DND-41 (cell line): ENCODE results near the gene DDX4.

Source experiments
- ATAC-seq: fragments of 200-7000 bp; cut with Tn5 transposase; 3 replicates; pipeline ENCODE4 v1.9.1; 2021; ENCODE audit warnings: low read depth; ENCODE audit not compliant: insufficient read depth
- DNase-seq: peaks from one replicate; pipeline ENCODE4 v3.0.0-alpha.2; 2020
- H2AFZ ChIP-seq: 2 replicates; pipeline ENCODE4 v1.6.0; 2012; ENCODE audit warnings: low read depth, low read length
- H3K27ac ChIP-seq: 2 replicates; pipeline ENCODE4 v1.5.1; 2012; ENCODE audit warnings: low read length, inconsistent platforms
- H3K27me3 ChIP-seq: fragments of 200-600 bp; sonication (generic); 2 replicates; pipeline ENCODE4 v1.6.0; 2012; ENCODE audit warnings: low read length, mild to moderate bottlenecking, inconsistent platforms; ENCODE audit not compliant: insufficient read depth, poor library complexity
- H3K36me3 ChIP-seq: 2 replicates; pipeline ENCODE4 v1.5.1; 2012; ENCODE audit warnings: low read length, inconsistent platforms; ENCODE audit not compliant: insufficient read depth
- H3K4me1 ChIP-seq: 2 replicates; pipeline ENCODE4 v1.5.1; 2012; ENCODE audit warnings: mild to moderate bottlenecking, low read length; ENCODE audit not compliant: insufficient read depth
- H3K4me2 ChIP-seq: 2 replicates; pipeline ENCODE4 v1.6.0; 2012; ENCODE audit warnings: mild to moderate bottlenecking, moderate library complexity, low read length, inconsistent platforms; ENCODE audit not compliant: insufficient read depth
- H3K4me3 ChIP-seq, 2 experiments: fragments of 200-600 bp in 1 of 2; shearing (Covaris generic) in 1 of 2; 2 replicates each; pipeline ENCODE4 v1.5.1; 2012 to 2016; ENCODE audit warnings: inconsistent platforms in 2 of 2, low read length in 2 of 2, mild to moderate bottlenecking in 2 of 2, low read depth in 1 of 2, moderate library complexity in 1 of 2
- H3K79me2 ChIP-seq: 2 replicates; pipeline ENCODE4 v1.6.0; 2012; ENCODE audit warnings: low read length, inconsistent platforms; ENCODE audit not compliant: insufficient read depth
- H3K9ac ChIP-seq: 2 replicates; pipeline ENCODE4 v1.6.0; 2012; ENCODE audit warnings: low read depth, mild to moderate bottlenecking, inconsistent platforms, low read length, moderate library complexity
- H3K9me3 ChIP-seq: 2 replicates; pipeline ENCODE4 v1.5.1; 2012; ENCODE audit warnings: low read length, moderate library complexity, mild to moderate bottlenecking, inconsistent platforms; ENCODE audit not compliant: insufficient read depth, severe bottlenecking
- H4K20me1 ChIP-seq: 2 replicates; pipeline ENCODE4 v1.6.0; 2012; ENCODE audit warnings: low read length; ENCODE audit not compliant: insufficient read depth
- EZH2 ChIP-seq: IDR thresholded peaks from 3 replicates; pipeline ENCODE4 v1.6.1; 2012; ENCODE audit warnings: borderline replicate concordance, low read depth, mild to moderate bottlenecking, moderate library complexity, low read length, inconsistent platforms; ENCODE audit not compliant: severe bottlenecking
- TF ChIP-seq, protein P1 (sequence below): IDR thresholded peaks from 2 replicates; pipeline ENCODE4 v1.5.1; 2012; ENCODE audit warnings: borderline replicate concordance, low read length, moderate library complexity, mild to moderate bottlenecking; ENCODE audit not compliant: poor library complexity, severe bottlenecking; ENCODE audit errors: extremely low read depth

The DDX4 gene

DNA sequence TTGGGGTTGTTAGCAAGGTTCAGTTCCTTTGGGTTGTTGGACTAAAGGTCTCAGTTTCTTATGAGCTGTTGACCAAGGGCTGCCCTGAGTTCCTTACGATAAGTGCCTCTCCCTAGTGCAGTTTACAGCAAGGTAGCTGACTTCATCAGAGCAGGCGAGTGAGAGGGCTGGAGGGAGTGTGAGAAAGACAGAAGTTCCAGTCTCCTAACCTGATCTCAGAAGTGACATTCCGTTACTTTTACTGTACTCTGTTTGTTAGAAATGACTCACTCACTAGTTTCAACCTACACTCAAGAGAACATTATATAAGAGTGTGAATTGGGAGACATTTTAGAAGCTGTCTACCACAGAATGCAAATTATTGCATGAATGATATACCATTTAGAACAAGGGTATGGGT, 92.1 kb downstream of the DDX4 start:
- Histone ChIP-seq H3K9ac (no peak overlapping the region), H3K4me2 (no peak overlapping the region), H2AFZ (no peak overlapping the region), H3K79me2 (no peaks in the 10 kb centered on the region), H3K9me3 (no peaks in the 10 kb centered on the region), H3K4me3 (no peak overlapping the region), H4K20me1 (no peaks in the 10 kb centered on the region), H3K4me1 (no peaks in the 10 kb centered on the region), H3K27me3 (no peaks in the 10 kb centered on the region), H3K36me3 (no peaks in the 10 kb centered on the region), H3K27ac (no peak overlapping the region)
- no peak for TF ChIP-seq EZH2
- TF ChIP-seq, protein P1, sequence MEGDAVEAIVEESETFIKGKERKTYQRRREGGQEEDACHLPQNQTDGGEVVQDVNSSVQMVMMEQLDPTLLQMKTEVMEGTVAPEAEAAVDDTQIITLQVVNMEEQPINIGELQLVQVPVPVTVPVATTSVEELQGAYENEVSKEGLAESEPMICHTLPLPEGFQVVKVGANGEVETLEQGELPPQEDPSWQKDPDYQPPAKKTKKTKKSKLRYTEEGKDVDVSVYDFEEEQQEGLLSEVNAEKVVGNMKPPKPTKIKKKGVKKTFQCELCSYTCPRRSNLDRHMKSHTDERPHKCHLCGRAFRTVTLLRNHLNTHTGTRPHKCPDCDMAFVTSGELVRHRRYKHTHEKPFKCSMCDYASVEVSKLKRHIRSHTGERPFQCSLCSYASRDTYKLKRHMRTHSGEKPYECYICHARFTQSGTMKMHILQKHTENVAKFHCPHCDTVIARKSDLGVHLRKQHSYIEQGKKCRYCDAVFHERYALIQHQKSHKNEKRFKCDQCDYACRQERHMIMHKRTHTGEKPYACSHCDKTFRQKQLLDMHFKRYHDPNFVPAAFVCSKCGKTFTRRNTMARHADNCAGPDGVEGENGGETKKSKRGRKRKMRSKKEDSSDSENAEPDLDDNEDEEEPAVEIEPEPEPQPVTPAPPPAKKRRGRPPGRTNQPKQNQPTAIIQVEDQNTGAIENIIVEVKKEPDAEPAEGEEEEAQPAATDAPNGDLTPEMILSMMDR: no peak
- ATAC-seq (no peak), DNase-seq (no peak)

DNA sequence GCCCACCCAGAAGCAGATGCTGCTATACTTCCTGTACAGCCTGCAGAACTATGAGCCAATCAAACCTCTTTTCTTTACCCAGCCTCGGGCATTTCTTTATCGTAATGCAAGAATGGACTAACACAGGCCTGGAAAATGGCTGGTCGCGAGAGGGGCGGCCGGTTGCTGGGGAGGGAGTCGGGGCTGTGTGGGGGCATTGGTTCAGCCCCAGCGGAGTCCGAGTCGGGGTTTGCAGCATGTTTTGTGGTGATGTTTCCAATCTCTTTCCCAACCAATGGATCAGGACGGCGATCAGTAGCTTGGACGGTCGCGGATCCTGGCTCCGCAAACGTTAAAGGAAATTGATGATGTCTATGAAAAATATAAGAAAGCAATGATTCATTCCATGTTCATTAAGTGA, 94.6 kb downstream of the DDX4 start:
- Histone ChIP-seq H3K4me1 (no peaks in the 10 kb centered on the region), H4K20me1 (no peaks in the 10 kb centered on the region), H3K9me3 (no peaks in the 10 kb centered on the region), H3K79me2 (no peaks in the 10 kb centered on the region), H3K36me3 (no peaks in the 10 kb centered on the region), H3K4me3 (no peak overlapping the region), H3K4me2 (no peak overlapping the region), H3K27me3 (no peaks in the 10 kb centered on the region), H3K27ac (no peak overlapping the region), H3K9ac (no peak overlapping the region), H2AFZ (no peak overlapping the region)
- DNase-seq (no peak), ATAC-seq (no peak)
- TF ChIP-seq, protein P1: no peak
- TF ChIP-seq EZH2: no peak

DNA sequence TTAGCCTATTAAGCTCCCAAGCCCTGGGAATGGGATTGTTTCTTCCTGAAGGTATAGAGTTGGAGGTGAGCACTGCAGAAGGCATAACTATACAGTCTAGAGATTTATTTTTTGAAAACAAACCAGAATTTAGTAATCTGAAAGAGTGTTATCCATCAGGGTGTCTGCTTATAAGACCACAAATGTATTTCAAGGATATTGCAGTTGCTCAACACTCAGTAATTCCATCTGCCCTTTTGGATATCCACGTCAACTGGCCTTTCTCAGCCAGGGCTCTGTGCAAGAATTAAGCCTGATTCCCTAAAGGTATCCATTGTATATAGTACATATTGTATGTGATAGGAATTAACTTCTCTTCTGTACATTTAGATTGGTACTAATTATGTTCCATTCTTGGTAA, 98.3 kb downstream of the DDX4 start:
- H3K4me1 ChIP-seq: no peaks in the 10 kb centered on the region
- no peak for DNase-seq
- H3K9me3 ChIP-seq: no peaks in the 10 kb centered on the region
- no peak overlapping the region for H3K4me2 ChIP-seq
- H2AFZ ChIP-seq: no peak overlapping the region
- no peak overlapping the region for H3K9ac ChIP-seq
- H3K36me3 ChIP-seq: no peaks in the 10 kb centered on the region
- H3K27me3 ChIP-seq: no peaks in the 10 kb centered on the region
- ATAC-seq: no peak
- H4K20me1 ChIP-seq: no peaks in the 10 kb centered on the region
- TF ChIP-seq, protein P1: no peak
- no peak for TF ChIP-seq EZH2
- H3K4me3 ChIP-seq: no peak overlapping the region
- no peak overlapping the region for H3K27ac ChIP-seq
- H3K79me2 ChIP-seq: no peaks in the 10 kb centered on the region

DNA sequence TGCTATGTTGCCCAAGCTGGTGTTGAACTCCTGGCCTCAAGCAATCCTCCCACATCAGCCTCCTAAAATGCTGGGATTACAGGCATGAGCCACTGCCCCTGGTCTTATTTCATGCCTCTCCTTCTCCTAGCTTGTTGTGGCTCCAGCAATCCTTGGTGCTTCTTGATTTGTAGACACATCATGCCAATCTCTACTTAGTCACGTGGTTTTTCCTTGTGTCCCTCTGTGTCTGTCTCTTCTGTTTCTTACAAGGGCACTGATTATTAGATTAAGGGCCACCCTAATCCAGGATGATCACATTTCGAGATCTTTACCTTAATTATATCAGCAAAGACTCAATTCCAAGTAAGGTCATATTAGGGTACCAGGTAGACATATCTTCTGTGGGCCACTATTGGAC, 104.1 kb downstream of the DDX4 start:
- Histone ChIP-seq H3K4me1 (no peaks in the 10 kb centered on the region), H3K27me3 (no peaks in the 10 kb centered on the region), H3K27ac (no peak overlapping the region), H2AFZ (no peak overlapping the region), H4K20me1 (no peaks in the 10 kb centered on the region), H3K9me3 (no peaks in the 10 kb centered on the region), H3K4me3 (no peak overlapping the region), H3K36me3 (no peaks in the 10 kb centered on the region), H3K4me2 (no peak overlapping the region), H3K79me2 (no peaks in the 10 kb centered on the region), H3K9ac (no peak overlapping the region)
- no peak for ATAC-seq
- no peak for DNase-seq
- TF ChIP-seq EZH2: no peak
- TF ChIP-seq, protein P1: no peak
